ENCODE data around the gene EVI2A. TPM values are rescaled to one million over a fixed set of nuclear protein-coding genes. Genes with fewer than 3 reads are reported as not detected.
"Not testable (repeated sequence)": the region's sequence is repeated elsewhere in the genome, so short reads cannot be mapped to it uniquely, and the experiment has no call there.

Gene EVI2A
- total RNA-seq, 4 donors from 2014 or later: 2.9 to 5.5 (median 4.2) TPM

GRCh38 chr17:31291820-31292219 lies 29.6 kb downstream of the EVI2A start:
- no peaks in the 10 kb centered on the region for H3K9me3 ChIP-seq
- H3K4me1 ChIP-seq: peaks cover 0 to 5% (median 0%) of the 10 kb centered on the region in 4 donors
- DNase-seq (ENCODE audit: low spot score in 2 of 2): no peak
- no peak overlapping the region for H3K4me3 ChIP-seq
- peaks cover 0 to 13% (median 0%) of the 10 kb centered on the region in 3 donors for H3K36me3 ChIP-seq
- no peaks in the 10 kb centered on the region for H3K27me3 ChIP-seq
- no peak for TF ChIP-seq POLR2A (IDR thresholded peaks at IDR 0.05)
- TF ChIP-seq CTCF (IDR thresholded peaks at IDR 0.05): no peak
- TF ChIP-seq EP300 (IDR thresholded peaks at IDR 0.05): no peak
- no peak overlapping the region for H3K27ac ChIP-seq

- Histone ChIP-seq H3K36me3 (peaks cover 0 to 20% (median 0%) of the 10 kb centered on the region in 3 donors), H3K4me3 (no peak overlapping the region), H3K27ac (no peak overlapping the region), H3K4me1 (no peaks in the 10 kb centered on the region), H3K27me3 (no peaks in the 10 kb centered on the region), H3K9me3 (no peaks in the 10 kb centered on the region)
- TF ChIP-seq CTCF (IDR thresholded peaks at IDR 0.05) (no peak), EP300 (IDR thresholded peaks at IDR 0.05) (no peak), POLR2A (IDR thresholded peaks at IDR 0.05) (no peak)
- DNase-seq (ENCODE audit: low spot score in 2 of 2): no peak
- 52 to 54% methylated on average over 3 of the region's 3 CpGs for WGBS, 2 donors
Observed at GRCh38 chr17:31289790-31290189, 31.6 kb downstream of the EVI2A start.

GRCh38 chr17:31287932-31288331 lies 33.5 kb downstream of the EVI2A start:
- WGBS, 2 donors: 96 to 100% methylated on average over 1 of the region's 1 CpG

GRCh38 chr17:31286587-31286986 lies 34.8 kb downstream of the EVI2A start:
- Histone ChIP-seq H3K9me3 (no peaks in the 10 kb centered on the region), H3K27ac (no peak overlapping the region), H3K4me3 (no peak overlapping the region), H3K27me3 (no peaks in the 10 kb centered on the region), H3K4me1 (no peaks in the 10 kb centered on the region), H3K36me3 (peaks cover 0 to 39% (median 0%) of the 10 kb centered on the region in 3 donors)
- 79 to 94% methylated on average over 1 of the region's 1 CpG for WGBS, 2 donors
- TF ChIP-seq CTCF (IDR thresholded peaks at IDR 0.05): no peak
- TF ChIP-seq EP300 (IDR thresholded peaks at IDR 0.05): no peak
- no peak for TF ChIP-seq POLR2A (IDR thresholded peaks at IDR 0.05)
- no peak for DNase-seq (ENCODE audit: low spot score in 2 of 2)

More at GRCh38 chr17:31287932-31288331, 33.5 kb downstream of the EVI2A start:
- DNase-seq (ENCODE audit: low spot score in 2 of 2); H3K27ac ChIP-seq; H3K4me3 ChIP-seq; H3K27me3 ChIP-seq; H3K9me3 ChIP-seq; H3K4me1 ChIP-seq: not testable (repeated sequence)
- peaks cover 0 to 31% (median 0%) of the 10 kb centered on the region in 3 donors for H3K36me3 ChIP-seq

GRCh38 chr17:31283841-31284240 lies 37.6 kb downstream of the EVI2A start:
- TF ChIP-seq EP300 (IDR thresholded peaks at IDR 0.05): no peak
- TF ChIP-seq POLR2A (IDR thresholded peaks at IDR 0.05): no peak
- TF ChIP-seq CTCF (IDR thresholded peaks at IDR 0.05): no peak
- Histone ChIP-seq H3K9me3 (no peaks in the 10 kb centered on the region), H3K36me3 (peaks cover 0 to 48% (median 0%) of the 10 kb centered on the region in 3 donors), H3K4me3 (no peak overlapping the region), H3K4me1 (no peaks in the 10 kb centered on the region), H3K27me3 (no peaks in the 10 kb centered on the region), H3K27ac (no peak overlapping the region)
- DNase-seq (ENCODE audit: low spot score in 2 of 2): no peak

- DNase-seq (ENCODE audit: low spot score in 2 of 2): no peak
- 96 to 98% methylated on average over 2 of the region's 2 CpGs for WGBS, 2 donors
- no peak for TF ChIP-seq CTCF (IDR thresholded peaks at IDR 0.05)
- TF ChIP-seq POLR2A (IDR thresholded peaks at IDR 0.05): no peak
- no peak for TF ChIP-seq EP300 (IDR thresholded peaks at IDR 0.05)
Observed at GRCh38 chr17:31281061-31281460, 40.4 kb downstream of the EVI2A start.

More at GRCh38 chr17:31281061-31281460, 40.4 kb downstream of the EVI2A start:
- no peak overlapping the region for H3K27ac ChIP-seq
- no peaks in the 10 kb centered on the region for H3K9me3 ChIP-seq
- H3K27me3 ChIP-seq: no peaks in the 10 kb centered on the region
- H3K4me3 ChIP-seq: no peak overlapping the region
- no peaks in the 10 kb centered on the region for H3K4me1 ChIP-seq
- H3K36me3 ChIP-seq: peaks cover 0 to 52% (median 0%) of the 10 kb centered on the region in 3 donors
